Measurements from ENCODE around the gene TNFRSF8.

TNFRSF8 gene

GRCh38 chr1:12191242-12192032 lies 128.3 kb downstream of the TNFRSF8 start:
- DNase-seq (ENCODE audit: low read depth): no peak
